HL-60 (cell line): ENCODE results near the gene SGIP1.

Experiments used
- CTCF ChIP-seq: IDR thresholded peaks from one replicate; pipeline ENCODE4 v1.5.1; 2011; ENCODE audit warnings: low read length, control low read depth, inconsistent platforms; ENCODE audit not compliant: insufficient read depth
- GABPA ChIP-seq: IDR thresholded peaks from 2 replicates; pipeline ENCODE4 v1.6.1; 2012; ENCODE audit warnings: low read depth
- POLR2AphosphoS5 ChIP-seq: IDR thresholded peaks from 2 replicates; pipeline ENCODE4 v1.6.1; 2012; ENCODE audit warnings: low read depth
- TF ChIP-seq, protein P1 (sequence below): IDR thresholded peaks from 2 replicates; pipeline ENCODE4 v1.6.1; 2012; ENCODE audit warnings: low read depth; ENCODE audit not compliant: insufficient replicate concordance

- TF ChIP-seq CTCF (no peak), POLR2AphosphoS5 (no peak), GABPA (no peak)
- TF ChIP-seq, protein P1, sequence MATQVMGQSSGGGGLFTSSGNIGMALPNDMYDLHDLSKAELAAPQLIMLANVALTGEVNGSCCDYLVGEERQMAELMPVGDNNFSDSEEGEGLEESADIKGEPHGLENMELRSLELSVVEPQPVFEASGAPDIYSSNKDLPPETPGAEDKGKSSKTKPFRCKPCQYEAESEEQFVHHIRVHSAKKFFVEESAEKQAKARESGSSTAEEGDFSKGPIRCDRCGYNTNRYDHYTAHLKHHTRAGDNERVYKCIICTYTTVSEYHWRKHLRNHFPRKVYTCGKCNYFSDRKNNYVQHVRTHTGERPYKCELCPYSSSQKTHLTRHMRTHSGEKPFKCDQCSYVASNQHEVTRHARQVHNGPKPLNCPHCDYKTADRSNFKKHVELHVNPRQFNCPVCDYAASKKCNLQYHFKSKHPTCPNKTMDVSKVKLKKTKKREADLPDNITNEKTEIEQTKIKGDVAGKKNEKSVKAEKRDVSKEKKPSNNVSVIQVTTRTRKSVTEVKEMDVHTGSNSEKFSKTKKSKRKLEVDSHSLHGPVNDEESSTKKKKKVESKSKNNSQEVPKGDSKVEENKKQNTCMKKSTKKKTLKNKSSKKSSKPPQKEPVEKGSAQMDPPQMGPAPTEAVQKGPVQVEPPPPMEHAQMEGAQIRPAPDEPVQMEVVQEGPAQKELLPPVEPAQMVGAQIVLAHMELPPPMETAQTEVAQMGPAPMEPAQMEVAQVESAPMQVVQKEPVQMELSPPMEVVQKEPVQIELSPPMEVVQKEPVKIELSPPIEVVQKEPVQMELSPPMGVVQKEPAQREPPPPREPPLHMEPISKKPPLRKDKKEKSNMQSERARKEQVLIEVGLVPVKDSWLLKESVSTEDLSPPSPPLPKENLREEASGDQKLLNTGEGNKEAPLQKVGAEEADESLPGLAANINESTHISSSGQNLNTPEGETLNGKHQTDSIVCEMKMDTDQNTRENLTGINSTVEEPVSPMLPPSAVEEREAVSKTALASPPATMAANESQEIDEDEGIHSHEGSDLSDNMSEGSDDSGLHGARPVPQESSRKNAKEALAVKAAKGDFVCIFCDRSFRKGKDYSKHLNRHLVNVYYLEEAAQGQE: no peak
These were observed 16.3 kb downstream of the SGIP1 start for GRCh38 chr1:66550243-66550642.
